Measurements from ENCODE around the gene PPCDC.

PPCDC gene

DNA sequence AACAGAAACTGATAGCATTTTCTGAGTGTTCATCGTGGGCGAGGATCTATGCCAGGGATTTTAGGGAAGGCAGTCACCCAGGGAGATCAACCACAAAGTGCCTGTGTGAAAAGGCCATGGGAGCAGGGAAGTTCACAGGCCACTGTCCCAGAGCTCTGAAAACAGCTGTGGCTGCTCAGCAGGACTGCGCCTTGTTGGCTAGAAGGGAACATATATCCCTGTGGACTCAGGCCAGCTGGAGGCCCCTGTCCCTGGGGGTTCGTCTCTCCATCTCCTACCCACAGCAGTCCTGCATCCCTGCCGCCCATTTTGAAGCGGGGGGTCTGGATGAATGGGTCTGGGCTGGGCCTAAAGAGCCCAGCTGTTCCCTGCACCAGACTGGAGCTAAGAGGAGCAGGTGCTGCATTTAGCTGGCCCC, 27.8 kb downstream of the PPCDC start:
- TF ChIP-seq, protein P1, sequence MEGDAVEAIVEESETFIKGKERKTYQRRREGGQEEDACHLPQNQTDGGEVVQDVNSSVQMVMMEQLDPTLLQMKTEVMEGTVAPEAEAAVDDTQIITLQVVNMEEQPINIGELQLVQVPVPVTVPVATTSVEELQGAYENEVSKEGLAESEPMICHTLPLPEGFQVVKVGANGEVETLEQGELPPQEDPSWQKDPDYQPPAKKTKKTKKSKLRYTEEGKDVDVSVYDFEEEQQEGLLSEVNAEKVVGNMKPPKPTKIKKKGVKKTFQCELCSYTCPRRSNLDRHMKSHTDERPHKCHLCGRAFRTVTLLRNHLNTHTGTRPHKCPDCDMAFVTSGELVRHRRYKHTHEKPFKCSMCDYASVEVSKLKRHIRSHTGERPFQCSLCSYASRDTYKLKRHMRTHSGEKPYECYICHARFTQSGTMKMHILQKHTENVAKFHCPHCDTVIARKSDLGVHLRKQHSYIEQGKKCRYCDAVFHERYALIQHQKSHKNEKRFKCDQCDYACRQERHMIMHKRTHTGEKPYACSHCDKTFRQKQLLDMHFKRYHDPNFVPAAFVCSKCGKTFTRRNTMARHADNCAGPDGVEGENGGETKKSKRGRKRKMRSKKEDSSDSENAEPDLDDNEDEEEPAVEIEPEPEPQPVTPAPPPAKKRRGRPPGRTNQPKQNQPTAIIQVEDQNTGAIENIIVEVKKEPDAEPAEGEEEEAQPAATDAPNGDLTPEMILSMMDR (IDR thresholded peaks at IDR 0.05): no peak
- no peak for DNase-seq (ENCODE audit: low spot score)
- Histone ChIP-seq H3K4me3 (no peak overlapping the region), H3K27ac (no peak overlapping the region)

- TF ChIP-seq, protein P1 (IDR thresholded peaks at IDR 0.05): no peak
- DNase-seq (ENCODE audit: low spot score): no peak
- Histone ChIP-seq H3K27ac (no peak overlapping the region), H3K4me3 (no peak overlapping the region)
Observed at GRCh38 chr15:75051711-75052110, 28.3 kb downstream of the PPCDC start.

GRCh38 chr15:75052972-75053747, 29.8 kb downstream of the PPCDC start:
- TF ChIP-seq, protein P1 (IDR thresholded peaks at IDR 0.05): no peak
- no peak for DNase-seq (ENCODE audit: low spot score)
- Histone ChIP-seq H3K27ac (no peak overlapping the region), H3K4me3 (no peak overlapping the region)

- TF ChIP-seq, protein P1 (IDR thresholded peaks at IDR 0.05): no peak
- no peak overlapping the region for H3K27ac ChIP-seq
- DNase-seq (ENCODE audit: low spot score): no peak
- no peak overlapping the region for H3K4me3 ChIP-seq
Observed at GRCh38 chr15:75053748-75054125, 30.3 kb downstream of the PPCDC start.

DNA sequence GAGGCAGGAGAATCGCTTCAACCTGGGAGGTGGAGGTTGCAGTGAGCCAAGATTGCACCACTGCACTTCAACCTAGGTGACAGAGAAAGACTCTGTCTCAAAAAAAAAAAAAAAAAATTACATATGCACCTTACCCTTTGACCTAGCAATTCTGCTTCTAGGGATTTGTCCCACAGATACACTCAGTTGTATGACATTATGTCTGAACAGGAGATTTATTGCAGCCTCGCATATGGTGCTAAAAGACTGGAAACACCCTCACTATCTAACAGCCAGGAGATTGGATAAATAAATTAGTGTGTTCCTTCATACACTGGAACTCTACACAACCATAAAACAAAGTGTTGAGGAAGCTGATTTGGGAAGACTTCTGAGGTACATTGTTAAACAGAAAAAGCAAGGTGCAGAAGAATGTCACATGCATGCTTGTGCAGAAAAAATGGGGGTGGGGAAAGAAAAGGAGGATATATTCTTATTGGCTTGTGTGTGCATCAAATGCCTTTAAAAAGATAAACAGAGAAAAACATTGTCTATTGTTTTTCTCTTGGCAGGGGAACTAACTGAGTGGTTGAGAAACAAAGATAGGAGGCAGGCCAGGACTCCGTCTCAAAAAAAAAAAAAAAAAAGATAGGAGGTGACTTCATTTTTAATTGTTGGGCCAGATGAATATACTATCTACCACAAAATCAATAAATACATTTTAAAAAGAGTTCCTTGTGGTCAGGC, 30.9 kb downstream of the PPCDC start:
- Histone ChIP-seq H3K27ac (no peak overlapping the region), H3K4me3 (no peak overlapping the region)
- DNase-seq (ENCODE audit: low spot score): no peak
- TF ChIP-seq, protein P1 (IDR thresholded peaks at IDR 0.05): no peak

GRCh38 chr15:75056036-75056435, 32.6 kb downstream of the PPCDC start:
- peak; percentile 62 for DNase-seq (ENCODE audit: low spot score)
- TF ChIP-seq, protein P1 (IDR thresholded peaks at IDR 0.05): no peak
- Histone ChIP-seq H3K4me3 (no peak overlapping the region), H3K27ac (no peak overlapping the region)
